ENCODE measurements around the gene DZIP1L. TPM values are rescaled to one million over a fixed set of nuclear protein-coding genes. Genes with fewer than 3 reads are reported as not detected.

DZIP1L gene
- total RNA-seq, 8 experiments from 2014 or later = 3.9 to 59.9 (median 12.1) TPM

DNA sequence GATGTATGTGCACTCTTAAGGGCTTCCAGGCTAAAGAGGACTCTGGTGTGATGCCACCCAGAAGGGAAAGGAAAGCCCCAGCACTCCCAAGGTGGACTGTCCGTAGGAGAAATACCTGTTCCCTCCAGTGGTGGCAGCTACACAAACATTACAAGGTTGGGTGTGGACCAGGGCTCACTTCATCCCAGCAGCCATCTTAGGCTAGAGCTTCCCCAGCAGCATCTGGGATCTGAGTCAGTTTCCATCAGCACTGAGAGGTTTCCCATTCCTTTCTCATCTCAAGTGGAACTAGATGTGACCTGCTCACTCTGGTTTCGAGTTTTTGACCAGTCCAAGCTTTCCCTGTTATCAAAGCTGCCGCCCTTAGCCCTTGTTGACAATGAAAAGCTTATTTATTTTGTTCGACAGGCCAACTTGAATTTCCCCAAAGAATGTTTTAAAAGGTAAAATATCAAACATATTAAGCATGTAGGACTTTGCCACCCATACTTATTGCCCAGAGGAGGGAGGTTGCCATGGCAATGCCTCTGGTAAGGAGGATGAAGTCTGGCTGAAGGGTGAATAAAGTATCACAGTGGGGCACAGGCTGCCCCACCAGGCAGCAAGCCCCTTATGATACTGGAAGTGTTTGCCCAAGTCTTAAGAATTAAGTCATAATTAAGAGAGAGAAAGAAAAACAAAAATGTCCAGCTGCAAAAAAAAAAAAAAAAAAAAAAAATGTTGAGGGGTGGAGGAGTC lies 76.5 kb downstream of the DZIP1L start:
- no peak overlapping the region for H3K27ac ChIP-seq
- peak in 1 of 8 experiments; percentile 7 for ATAC-seq (replicated peaks in 6 of 8)
- H3K4me1 ChIP-seq (replicated peaks in 1 of 2) = no peaks in the 10 kb centered on the region
- WGBS, 10 experiments = 80 to 100% (median 94%) methylated on average over 1 to 4 of the region's 4 CpGs; no CpG with 5 or more reads in 2 of the 10 experiments
- H3K4me3 ChIP-seq = no peak overlapping the region
- in situ Hi-C loops (cut with MboI; ENCODE audit: low pct_unique_long_range_greater_than_20kb in 2 of 9, low sequenced_read_pairs in 9 of 9, unreplicated experiment in 9 of 9) = no loop called here

DNA sequence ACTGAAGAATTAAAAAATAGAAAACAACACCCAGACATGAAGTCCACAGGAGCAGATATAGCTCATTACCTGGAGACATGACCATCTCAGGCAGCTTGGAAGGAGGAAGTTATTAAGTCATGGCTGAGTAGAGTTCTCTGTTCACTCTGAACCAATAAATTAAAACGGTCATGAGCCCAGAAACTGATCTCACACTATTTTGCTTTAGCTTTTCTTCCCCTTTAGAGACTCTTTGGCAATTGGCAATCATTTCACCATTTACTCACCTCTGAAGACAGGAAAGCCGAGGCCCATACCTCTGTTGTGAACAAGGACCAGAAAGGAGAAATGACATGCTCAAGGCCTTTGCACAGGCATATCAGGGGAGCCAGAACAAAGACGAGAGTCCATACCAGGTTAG lies 78.8 kb downstream of the DZIP1L start:
- WGBS, 10 experiments = 86 to 100% (median 100%) methylated on average over 1 to 2 of the region's 3 CpGs; no CpG with 5 or more reads in 7 of the 10 experiments
- in situ Hi-C loops (cut with MboI; ENCODE audit: low pct_unique_long_range_greater_than_20kb in 2 of 9, low sequenced_read_pairs in 9 of 9, unreplicated experiment in 9 of 9) = no loop called here
- Histone ChIP-seq H3K27ac (no peak overlapping the region), H3K4me1 (replicated peaks in 1 of 2) (no peaks in the 10 kb centered on the region), H3K4me3 (no peak overlapping the region)
- ATAC-seq (replicated peaks in 6 of 8) = no peak

DNA sequence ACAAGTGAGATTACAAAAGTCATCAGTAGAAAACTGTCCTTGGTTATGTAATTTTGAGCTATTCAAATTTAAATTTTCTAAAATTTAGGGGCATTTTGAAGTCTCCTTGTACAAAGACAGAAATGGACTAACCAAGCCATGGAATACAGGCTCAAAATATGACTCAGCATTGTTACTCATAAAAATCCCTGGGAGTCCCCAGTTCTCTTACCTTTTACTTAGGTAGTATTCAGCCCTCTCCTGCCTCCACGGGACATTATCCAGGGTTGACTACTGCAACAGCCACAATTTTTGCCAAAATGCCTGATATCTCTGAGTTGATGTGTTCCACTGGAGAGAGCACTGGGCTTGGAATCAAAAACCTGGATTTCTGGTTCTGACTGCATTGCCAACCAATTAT lies 80.5 kb downstream of the DZIP1L start:
- in situ Hi-C loops (cut with MboI; ENCODE audit: low pct_unique_long_range_greater_than_20kb in 2 of 9, low sequenced_read_pairs in 9 of 9, unreplicated experiment in 9 of 9) = no loop called here
- H3K4me1 ChIP-seq (replicated peaks in 1 of 2) = no peaks in the 10 kb centered on the region
- WGBS, 10 experiments = 75 to 100% (median 100%) methylated on average over 1 of the region's 1 CpG; no CpG with 5 or more reads in 3 of the 10 experiments
- H3K27ac ChIP-seq = no peak overlapping the region
- H3K4me3 ChIP-seq = no peak overlapping the region
- ATAC-seq (replicated peaks in 6 of 8) = no peak

DNA sequence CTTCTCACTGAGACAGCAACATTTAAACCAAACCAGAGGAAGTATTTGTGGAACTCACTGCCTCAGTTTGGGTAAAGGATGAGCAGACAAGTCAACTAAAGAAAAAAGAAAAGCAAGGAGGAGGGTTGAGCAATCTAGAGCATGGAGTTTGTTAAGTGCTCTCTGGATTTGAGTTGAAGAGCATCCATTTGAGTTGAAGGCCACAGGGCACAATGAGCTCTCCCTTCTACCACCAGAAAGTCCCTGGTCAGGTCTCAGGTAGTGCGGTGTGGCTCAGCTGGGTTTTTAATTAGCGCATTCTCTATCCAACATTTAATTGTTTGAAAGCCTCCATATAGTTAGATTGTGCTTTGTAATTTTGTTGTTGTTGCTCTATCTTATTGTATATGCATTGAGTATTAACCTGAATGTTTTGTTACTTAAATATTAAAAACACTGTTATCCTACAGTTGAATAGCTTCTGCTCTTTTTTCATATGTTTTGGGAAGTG lies 82.2 kb downstream of the DZIP1L start:
- no peak for ATAC-seq (replicated peaks in 6 of 8)
- Histone ChIP-seq H3K4me3 (no peak overlapping the region), H3K27ac (no peak overlapping the region), H3K4me1 (replicated peaks in 1 of 2) (no peaks in the 10 kb centered on the region)
- 96 to 100% (median 100%) methylated on average over 1 to 2 of the region's 2 CpGs; no CpG with 5 or more reads in 5 of the 10 experiments for WGBS, 10 experiments
- in situ Hi-C loops (cut with MboI; ENCODE audit: low pct_unique_long_range_greater_than_20kb in 2 of 9, low sequenced_read_pairs in 9 of 9, unreplicated experiment in 9 of 9) = no loop called here

DNA sequence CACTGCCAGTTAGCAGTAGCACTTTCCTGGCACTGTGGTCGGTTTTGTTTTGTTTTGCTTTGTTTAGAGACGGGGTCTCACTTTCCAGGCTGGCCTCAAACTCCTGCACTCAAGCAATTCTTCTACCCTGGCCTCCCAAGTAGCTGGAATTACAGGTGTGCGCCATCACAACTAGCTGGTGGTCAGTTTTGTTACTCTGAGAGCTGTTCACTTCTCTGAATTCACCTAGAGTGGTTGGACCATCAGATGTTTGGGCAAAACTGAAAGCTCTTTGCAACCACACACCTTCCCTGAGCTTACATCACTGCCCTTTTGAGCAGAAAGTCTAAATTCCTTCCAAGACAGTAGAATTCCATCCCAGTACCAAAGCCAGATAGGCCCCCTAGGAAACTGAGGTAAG lies 82.8 kb downstream of the DZIP1L start:
- in situ Hi-C loops (cut with MboI; ENCODE audit: low pct_unique_long_range_greater_than_20kb in 2 of 9, low sequenced_read_pairs in 9 of 9, unreplicated experiment in 9 of 9) = no loop called here
- Histone ChIP-seq H3K27ac (no peak overlapping the region), H3K4me3 (no peak overlapping the region), H3K4me1 (replicated peaks in 1 of 2) (no peaks in the 10 kb centered on the region)
- WGBS, 10 experiments = 68 to 100% (median 89%) methylated on average over 1 to 3 of the region's 3 CpGs; no CpG with 5 or more reads in 4 of the 10 experiments
- ATAC-seq (replicated peaks in 6 of 8) = no peak

DNA sequence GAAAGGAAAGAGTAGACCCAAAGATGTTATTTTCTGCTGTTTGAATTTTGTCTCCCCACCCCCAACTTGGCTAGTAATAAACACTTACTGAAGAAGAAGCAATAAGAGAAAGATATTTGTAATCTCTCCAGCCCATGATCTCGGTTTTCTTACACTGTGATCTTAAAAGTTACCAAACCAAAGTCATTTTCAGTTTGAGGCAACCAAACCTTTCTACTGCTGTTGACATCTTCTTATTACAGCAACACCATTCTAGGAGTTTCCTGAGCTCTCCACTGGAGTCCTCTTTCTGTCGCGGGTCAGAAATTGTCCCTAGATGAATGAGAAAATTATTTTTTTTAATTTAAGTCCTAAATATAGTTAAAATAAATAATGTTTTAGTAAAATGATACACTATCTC lies 83.9 kb downstream of the DZIP1L start:
- no peak overlapping the region for H3K4me3 ChIP-seq
- WGBS, 10 experiments = 63 to 100% (median 95%) methylated on average over 1 to 3 of the region's 3 CpGs; no CpG with 5 or more reads in 1 of the 10 experiments
- in situ Hi-C loops (cut with MboI; ENCODE audit: low pct_unique_long_range_greater_than_20kb in 2 of 9, low sequenced_read_pairs in 9 of 9, unreplicated experiment in 9 of 9) = no loop called here
- no peak for ATAC-seq (replicated peaks in 6 of 8)
- H3K27ac ChIP-seq = no peak overlapping the region
- H3K4me1 ChIP-seq (replicated peaks in 1 of 2) = no peaks in the 10 kb centered on the region

DNA sequence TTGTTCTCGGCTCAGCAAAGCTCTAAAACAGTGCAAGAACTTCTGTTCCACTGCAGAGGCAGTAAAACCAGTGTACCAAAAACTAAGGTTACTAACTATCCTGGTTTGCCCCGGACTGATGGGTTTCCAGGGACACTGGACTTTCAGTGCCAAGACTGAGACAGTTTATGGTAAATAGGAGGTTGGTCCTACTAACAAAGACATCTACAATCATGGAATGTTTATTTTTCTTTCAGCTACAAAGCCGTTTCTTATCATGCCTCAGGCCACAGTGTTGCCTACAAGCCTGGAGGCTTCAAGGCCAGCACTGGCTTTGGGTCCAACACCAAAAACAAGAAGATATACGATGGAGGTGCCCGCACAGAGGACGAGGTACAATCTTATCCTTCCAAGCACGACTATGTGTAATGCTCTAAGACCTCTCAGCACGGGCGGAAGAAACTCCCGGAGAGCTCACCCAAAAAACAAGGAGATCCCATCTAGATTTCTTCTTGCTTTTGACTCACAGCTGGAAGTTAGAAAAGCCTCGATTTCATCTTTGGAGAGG lies 84.6 kb downstream of the DZIP1L start:
- no peaks in the 10 kb centered on the region for H3K4me1 ChIP-seq (replicated peaks in 1 of 2)
- in situ Hi-C loops (cut with MboI; ENCODE audit: low pct_unique_long_range_greater_than_20kb in 2 of 9, low sequenced_read_pairs in 9 of 9, unreplicated experiment in 9 of 9) = no loop called here
- peak in 1 of 8 experiments; percentile 95 for ATAC-seq (replicated peaks in 6 of 8)
- WGBS, 10 experiments = 67 to 100% (median 87%) methylated on average over 1 to 10 of the region's 11 CpGs; no CpG with 5 or more reads in 1 of the 10 experiments
- H3K4me3 ChIP-seq = no peak overlapping the region
- no peak overlapping the region for H3K27ac ChIP-seq

DNA sequence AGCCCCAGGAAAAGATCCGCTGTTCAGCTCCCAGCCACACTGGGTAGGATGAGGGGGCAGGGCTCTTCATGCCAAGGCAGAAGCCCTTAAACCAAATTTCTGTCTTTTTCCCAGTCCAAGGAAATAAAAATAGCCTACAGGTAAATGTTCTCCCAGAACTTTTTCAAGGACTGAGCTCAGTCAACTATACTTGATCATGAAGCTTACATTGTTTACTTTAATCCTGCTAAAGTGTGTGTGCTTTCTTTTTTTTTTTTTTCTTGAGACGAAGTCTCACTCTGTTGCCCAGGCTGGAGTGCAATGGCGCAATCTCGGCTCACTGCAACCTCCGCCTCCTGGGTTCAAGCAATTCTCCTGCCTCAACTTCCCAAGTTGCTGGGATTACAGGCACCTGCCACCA lies 87.6 kb downstream of the DZIP1L start:
- WGBS, 10 experiments = 81 to 100% (median 100%) methylated on average over 1 to 5 of the region's 5 CpGs; no CpG with 5 or more reads in 3 of the 10 experiments
- no peak for ATAC-seq (replicated peaks in 6 of 8)

DNA sequence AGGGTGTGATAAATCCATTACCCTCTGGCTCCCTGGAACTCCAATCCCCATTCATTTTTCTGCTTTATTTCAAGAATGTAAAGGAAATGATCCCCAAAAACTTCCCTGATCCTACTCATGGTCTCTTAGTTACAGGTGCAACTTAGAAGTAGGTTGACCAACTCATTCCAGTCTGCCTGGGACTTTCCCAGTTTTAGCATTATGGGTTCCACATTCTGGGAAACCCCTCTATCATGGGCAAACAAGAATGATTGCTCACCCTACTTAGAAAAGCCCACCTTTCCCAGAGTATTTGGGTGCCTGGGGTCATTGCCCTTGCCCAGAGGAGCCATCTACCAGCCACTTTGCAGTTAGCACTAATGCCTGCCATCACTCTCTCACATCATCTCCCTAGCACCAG lies 89.9 kb downstream of the DZIP1L start:
- no peak for ATAC-seq (replicated peaks in 6 of 8)
- Histone ChIP-seq H3K27ac (no peak overlapping the region), H3K4me3 (no peak overlapping the region), H3K4me1 (replicated peaks in 1 of 2) (no peaks in the 10 kb centered on the region)
- in situ Hi-C loops (cut with MboI; ENCODE audit: low pct_unique_long_range_greater_than_20kb in 2 of 9, low sequenced_read_pairs in 9 of 9, unreplicated experiment in 9 of 9) = no loop called here

More for the DNA sequence above, 87.6 kb downstream of the DZIP1L start:
- Histone ChIP-seq H3K4me1 (replicated peaks in 1 of 2) (no peaks in the 10 kb centered on the region), H3K4me3 (no peak overlapping the region), H3K27ac (no peak overlapping the region)
- in situ Hi-C loops (cut with MboI; ENCODE audit: low pct_unique_long_range_greater_than_20kb in 2 of 9, low sequenced_read_pairs in 9 of 9, unreplicated experiment in 9 of 9) = no loop called here

DNA sequence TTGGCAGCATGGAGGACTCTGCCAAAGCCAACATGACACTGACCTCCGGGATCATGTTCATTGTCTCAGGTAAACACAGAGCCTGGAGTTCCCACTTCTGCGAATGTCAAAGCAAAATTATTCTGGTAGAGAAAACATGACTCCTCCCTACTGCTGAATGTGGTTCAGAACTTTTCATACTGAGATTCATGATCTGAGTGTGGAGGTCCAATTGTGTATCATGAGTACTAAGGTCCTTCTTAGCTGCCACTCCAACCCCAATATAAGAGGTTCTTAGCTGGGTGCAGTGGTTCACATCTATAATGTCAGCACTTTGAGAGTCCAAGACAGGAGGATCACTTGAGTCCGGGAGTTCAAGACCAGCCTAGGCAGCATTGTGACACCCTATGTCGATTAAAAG lies 91.7 kb downstream of the DZIP1L start:
- in situ Hi-C loops (cut with MboI; ENCODE audit: low pct_unique_long_range_greater_than_20kb in 2 of 9, low sequenced_read_pairs in 9 of 9, unreplicated experiment in 9 of 9) = no loop called here
- Histone ChIP-seq H3K27ac (no peak overlapping the region), H3K4me1 (replicated peaks in 1 of 2) (no peaks in the 10 kb centered on the region), H3K4me3 (no peak overlapping the region)
- ATAC-seq (replicated peaks in 6 of 8) = no peak
- 90 to 100% (median 100%) methylated on average over 1 to 4 of the region's 4 CpGs for WGBS, 10 experiments

DNA sequence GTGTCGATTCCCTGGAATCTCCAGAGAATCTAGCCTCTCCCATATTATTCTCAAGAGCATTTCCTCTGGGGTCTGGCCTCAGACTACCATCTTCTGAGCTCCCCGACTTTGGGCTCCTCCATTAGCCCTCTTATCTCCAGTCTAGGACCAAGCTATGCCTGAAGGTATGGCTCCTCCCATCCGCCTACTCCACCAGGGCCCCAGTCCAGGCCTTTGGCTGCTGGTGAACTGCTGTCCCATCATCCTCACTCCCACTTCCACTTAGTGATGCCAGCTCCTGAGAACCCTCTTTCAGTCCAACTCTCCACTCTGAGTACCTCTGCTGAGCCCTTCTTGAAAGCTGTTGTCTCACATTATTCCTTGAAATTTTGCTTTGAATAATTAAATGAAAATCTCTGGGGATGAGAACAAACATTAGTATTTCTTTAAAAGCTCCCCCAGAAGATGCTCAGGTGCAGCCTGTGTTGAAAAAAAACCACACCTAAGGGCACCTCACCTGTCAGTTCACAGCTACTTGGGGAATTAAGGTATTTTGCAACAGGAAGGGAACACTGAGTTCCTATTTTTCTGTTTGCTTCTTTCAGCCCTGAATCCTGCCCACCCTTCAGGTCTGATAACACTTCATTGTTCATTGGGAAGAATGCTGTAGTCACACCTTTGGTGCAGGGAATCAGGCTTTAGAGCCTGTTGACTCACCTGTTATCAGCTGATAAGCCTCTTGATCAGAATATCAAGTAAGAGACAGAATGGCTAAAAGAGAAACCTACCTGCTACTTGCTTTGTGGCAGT lies 95.9 kb downstream of the DZIP1L start:
- ATAC-seq (replicated peaks in 6 of 8) = no peak
- WGBS, 10 experiments = 60 to 100% (median 92%) methylated on average over 1 to 2 of the region's 3 CpGs; no CpG with 5 or more reads in 2 of the 10 experiments
- in situ Hi-C loops (cut with MboI; ENCODE audit: low pct_unique_long_range_greater_than_20kb in 2 of 9, low sequenced_read_pairs in 9 of 9, unreplicated experiment in 9 of 9) = no loop called here
- Histone ChIP-seq H3K4me3 (no peak overlapping the region), H3K27ac (no peak overlapping the region), H3K4me1 (replicated peaks in 1 of 2) (no peaks in the 10 kb centered on the region)

DNA sequence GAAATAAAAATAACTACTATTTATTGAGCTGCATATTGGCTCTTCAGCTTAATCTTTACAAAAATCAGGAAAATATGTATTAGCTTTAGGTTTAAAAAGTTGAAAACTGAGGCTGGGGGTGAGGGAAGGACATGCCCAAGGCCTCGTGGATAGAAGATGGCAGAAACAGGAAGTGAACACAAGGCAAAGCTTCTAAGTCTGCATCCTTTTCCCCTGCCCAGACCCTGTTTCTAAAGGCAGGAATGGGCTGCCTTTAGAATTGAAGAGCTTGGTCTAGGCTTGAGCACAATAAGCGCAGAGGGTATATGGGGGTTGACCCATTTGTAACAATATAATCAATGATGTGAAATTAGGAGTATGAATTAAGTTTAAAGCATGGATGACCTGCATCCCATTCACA lies 99.3 kb downstream of the DZIP1L start:
- in situ Hi-C loops (cut with MboI; ENCODE audit: low pct_unique_long_range_greater_than_20kb in 2 of 9, low sequenced_read_pairs in 9 of 9, unreplicated experiment in 9 of 9) = no loop called here
- WGBS, 10 experiments = 50 to 100% (median 92%) methylated on average over 1 to 2 of the region's 2 CpGs; no CpG with 5 or more reads in 3 of the 10 experiments
- no peak overlapping the region for H3K27ac ChIP-seq
- H3K4me3 ChIP-seq = no peak overlapping the region
- H3K4me1 ChIP-seq (replicated peaks in 1 of 2) = no peaks in the 10 kb centered on the region
- no peak for ATAC-seq (replicated peaks in 6 of 8)

DNA sequence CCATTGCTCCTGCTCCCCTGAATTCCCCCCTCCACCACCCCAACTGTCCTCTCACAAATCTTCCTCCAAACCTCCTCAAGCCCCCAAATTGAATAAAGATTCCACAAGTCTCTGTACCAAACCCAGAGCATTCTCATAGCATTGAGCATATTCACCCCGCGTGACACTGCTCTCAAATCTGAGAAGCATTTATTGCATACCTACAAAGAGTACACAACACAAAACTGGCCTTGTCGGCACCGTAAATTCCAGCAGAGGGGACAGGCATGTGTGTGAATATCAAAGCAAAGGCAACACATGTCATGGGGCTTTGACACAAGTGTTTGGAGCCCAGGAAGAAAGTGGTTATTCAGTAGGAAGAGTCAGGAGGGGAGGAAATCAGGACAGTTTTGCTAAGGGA lies 102.9 kb downstream of the DZIP1L start:
- no peak overlapping the region for H3K27ac ChIP-seq
- in situ Hi-C loops (cut with MboI; ENCODE audit: low pct_unique_long_range_greater_than_20kb in 2 of 9, low sequenced_read_pairs in 9 of 9, unreplicated experiment in 9 of 9) = no loop called here
- WGBS, 10 experiments = 57 to 100% (median 95%) methylated on average over 1 to 3 of the region's 4 CpGs; no CpG with 5 or more reads in 3 of the 10 experiments
- no peak overlapping the region for H3K4me3 ChIP-seq
- no peak for ATAC-seq (replicated peaks in 6 of 8)
- no peaks in the 10 kb centered on the region for H3K4me1 ChIP-seq (replicated peaks in 1 of 2)

All from motor neuron (in vitro differentiated cells).